PC-9 (cell line): ENCODE measurements around the gene CLNK.

Source experiments
- EZH2 ChIP-seq: fragments of 200-600 bp; sonication (generic); IDR thresholded peaks from 2 replicates; pipeline ENCODE4 v1.8.0; 2017; ENCODE audit warnings: antibody characterized with exemption, low read depth
- TF ChIP-seq, protein P1 (sequence below): fragments of 200-600 bp; sonication (generic); conservative IDR thresholded peaks from 2 replicates; pipeline ENCODE4 v1.6.1; 2017; ENCODE audit warnings: mixed run types, antibody characterized with exemption, mild to moderate bottlenecking, moderate library complexity

DNA sequence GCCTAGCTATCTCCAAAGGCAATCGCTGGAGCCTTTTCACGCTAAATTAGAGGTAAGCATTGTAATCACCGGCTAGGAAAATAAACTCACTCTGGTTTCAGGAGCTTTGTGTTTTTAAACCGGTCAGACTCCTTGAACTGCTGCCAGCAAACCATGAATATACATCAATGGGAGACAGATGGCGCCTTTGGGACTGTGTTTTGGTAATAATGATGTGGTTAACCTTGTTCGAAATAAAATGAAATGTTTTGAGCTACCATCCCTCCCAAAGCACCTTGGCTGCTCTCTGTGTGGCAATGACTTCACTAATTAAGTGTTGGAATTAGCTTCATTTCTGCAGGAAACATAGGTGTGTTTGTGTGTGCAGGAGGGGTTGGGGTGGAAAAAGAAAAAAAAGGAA lies 65.3 kb downstream of the CLNK start:
- TF ChIP-seq, protein P1, sequence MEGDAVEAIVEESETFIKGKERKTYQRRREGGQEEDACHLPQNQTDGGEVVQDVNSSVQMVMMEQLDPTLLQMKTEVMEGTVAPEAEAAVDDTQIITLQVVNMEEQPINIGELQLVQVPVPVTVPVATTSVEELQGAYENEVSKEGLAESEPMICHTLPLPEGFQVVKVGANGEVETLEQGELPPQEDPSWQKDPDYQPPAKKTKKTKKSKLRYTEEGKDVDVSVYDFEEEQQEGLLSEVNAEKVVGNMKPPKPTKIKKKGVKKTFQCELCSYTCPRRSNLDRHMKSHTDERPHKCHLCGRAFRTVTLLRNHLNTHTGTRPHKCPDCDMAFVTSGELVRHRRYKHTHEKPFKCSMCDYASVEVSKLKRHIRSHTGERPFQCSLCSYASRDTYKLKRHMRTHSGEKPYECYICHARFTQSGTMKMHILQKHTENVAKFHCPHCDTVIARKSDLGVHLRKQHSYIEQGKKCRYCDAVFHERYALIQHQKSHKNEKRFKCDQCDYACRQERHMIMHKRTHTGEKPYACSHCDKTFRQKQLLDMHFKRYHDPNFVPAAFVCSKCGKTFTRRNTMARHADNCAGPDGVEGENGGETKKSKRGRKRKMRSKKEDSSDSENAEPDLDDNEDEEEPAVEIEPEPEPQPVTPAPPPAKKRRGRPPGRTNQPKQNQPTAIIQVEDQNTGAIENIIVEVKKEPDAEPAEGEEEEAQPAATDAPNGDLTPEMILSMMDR = no peak
- no peak for TF ChIP-seq EZH2
